IMR-90 (cell line): ENCODE measurements around the gene ZNF185. TPM values are rescaled to one million over a fixed set of nuclear protein-coding genes. Genes with fewer than 3 reads are reported as not detected.
A peak's percentile ranks its signal among the peaks of the same experiment; 100 is the strongest.

ENCODE experiments used
- ATAC-seq: fragments of 200-7000 bp; cut with Tn5 transposase; 2 replicates; pipeline ENCODE4 v1.9.1; 2020; ENCODE audit warnings: low read depth, mild to moderate bottlenecking, moderate library complexity
- BruUV-seq: library from RNA; stranded (reverse); fragments of 400-500 nt; replicated peaks from 2 replicates; lab custom pipeline; 2021; lab: Mats Ljungman, UMichigan
- CTCF ChIA-PET: fragments of 300-600 bp; formaldehyde crosslinking; extraction: SDS; loops from one replicate; lab custom pipeline; 2021; ENCODE audit warnings: antibody characterized with exemption; lab: Yijun Ruan, JAX
- POLR2A ChIA-PET: fragments of 300-600 bp; sonication (Branson Sonifier 250); formaldehyde crosslinking; loops from one replicate; lab custom pipeline; 2022; ENCODE audit warnings: antibody characterized with exemption; ENCODE audit not compliant: unreplicated experiment; lab: Charles Lee
- DNase-seq: peaks from one replicate; pipeline ENCODE4 v3.0.0; 2013
- H2AFZ ChIP-seq: replicated peaks from 2 replicates; pipeline ENCODE3; 2013; ENCODE audit warnings: low read length, mild to moderate bottlenecking; ENCODE audit not compliant: poor library complexity
- H2AK5ac ChIP-seq: 2 replicates; pipeline ENCODE4 v1.6.1; 2013; ENCODE audit warnings: low read depth, low read length, inconsistent platforms
- H2AK9ac ChIP-seq: replicated peaks from 2 replicates; pipeline ENCODE3; 2013; ENCODE audit warnings: mild to moderate bottlenecking, low read depth, low read length, moderate library complexity; ENCODE audit not compliant: poor library complexity
- H2BK120ac ChIP-seq: 2 replicates; pipeline ENCODE4 v1.6.1; 2013; ENCODE audit warnings: low read depth, low read length, inconsistent platforms
- H2BK15ac ChIP-seq: 3 replicates; pipeline ENCODE4 v1.6.1; 2013; ENCODE audit warnings: low read depth, low read length, inconsistent platforms
- H2BK20ac ChIP-seq: 2 replicates; pipeline ENCODE4 v1.6.1; 2013; ENCODE audit warnings: low read depth, mild to moderate bottlenecking, inconsistent platforms, low read length, moderate library complexity
- H2BK5ac ChIP-seq: 2 replicates; pipeline ENCODE4 v1.6.1; 2013; ENCODE audit warnings: mild to moderate bottlenecking, low read depth, low read length, inconsistent platforms; ENCODE audit not compliant: poor library complexity, severe bottlenecking
- H3K14ac ChIP-seq: replicated peaks from 2 replicates; pipeline ENCODE4 v1.6.1; 2013; ENCODE audit warnings: low read depth, low read length, inconsistent platforms
- H3K18ac ChIP-seq: 2 replicates; pipeline ENCODE4 v1.6.1; 2013; ENCODE audit warnings: low read depth, low read length, control low read depth
- H3K23ac ChIP-seq: 2 replicates; pipeline ENCODE4 v1.6.1; 2013; ENCODE audit warnings: low read depth, low read length, inconsistent platforms
- H3K27ac ChIP-seq: 2 replicates; pipeline ENCODE4 v1.5.1; 2013; ENCODE audit warnings: mild to moderate bottlenecking, control low read depth, low read length; ENCODE audit not compliant: insufficient read depth
- H3K27me3 ChIP-seq: 2 replicates; pipeline ENCODE4 v1.6.1; 2013; ENCODE audit warnings: low read length; ENCODE audit not compliant: control insufficient read depth, insufficient read depth
- H3K36me3 ChIP-seq: 2 replicates; pipeline ENCODE4 v1.6.1; 2013; ENCODE audit warnings: low read length, mixed read lengths; ENCODE audit not compliant: control insufficient read depth, insufficient read depth
- H3K4ac ChIP-seq: 2 replicates; pipeline ENCODE4 v1.6.1; 2013; ENCODE audit warnings: low read depth, low read length, inconsistent platforms
- H3K4me1 ChIP-seq: 2 replicates; pipeline ENCODE4 v1.6.1; 2013; ENCODE audit warnings: low read length, mixed read lengths; ENCODE audit not compliant: control insufficient read depth, insufficient read depth
- H3K4me2 ChIP-seq: 2 replicates; pipeline ENCODE4 v1.6.1; 2013; ENCODE audit warnings: low read depth, mild to moderate bottlenecking, control low read depth, low read length, moderate library complexity
- H3K4me3 ChIP-seq: 2 replicates; pipeline ENCODE4 v1.5.1; 2013; ENCODE audit warnings: low read depth, mild to moderate bottlenecking, control low read depth, low read length, moderate library complexity; ENCODE audit not compliant: insufficient read depth
- H3K56ac ChIP-seq: 2 replicates; pipeline ENCODE4 v1.6.1; 2013; ENCODE audit warnings: low read length, inconsistent platforms; ENCODE audit not compliant: insufficient read depth; ENCODE audit errors: extremely low read depth
- H3K79me1 ChIP-seq, 2 experiments: 2 replicates each; pipeline ENCODE4 v1.6.1; 2013; ENCODE audit warnings: low read length in 2 of 2, inconsistent platforms in 1 of 2, low read depth in 1 of 2
- H3K9ac ChIP-seq: 2 replicates; pipeline ENCODE4 v1.6.1; 2013; ENCODE audit warnings: low read depth, low read length, control low read depth
- H3K9me1 ChIP-seq: 2 replicates; pipeline ENCODE4 v1.6.1; 2013; ENCODE audit warnings: low read length, inconsistent platforms; ENCODE audit not compliant: insufficient read depth
- H3K9me3 ChIP-seq: 2 replicates; pipeline ENCODE4 v1.6.1; 2013; ENCODE audit warnings: low read length; ENCODE audit not compliant: control insufficient read depth, insufficient read depth
- H4K20me1 ChIP-seq: 2 replicates; pipeline ENCODE4 v1.6.1; 2013; ENCODE audit warnings: low read length, inconsistent platforms; ENCODE audit not compliant: insufficient read depth
- H4K5ac ChIP-seq: 2 replicates; pipeline ENCODE4 v1.6.1; 2013; ENCODE audit warnings: mild to moderate bottlenecking, low read depth, low read length, control low read depth
- H4K8ac ChIP-seq, 2 experiments: 2 replicates each; pipeline ENCODE4 v1.6.1; 2013; ENCODE audit warnings: low read depth in 2 of 2, low read length in 2 of 2, control low read depth in 1 of 2, inconsistent platforms in 1 of 2
- H4K91ac ChIP-seq: 2 replicates; pipeline ENCODE4 v1.6.1; 2013; ENCODE audit warnings: low read depth, low read length, inconsistent platforms; ENCODE audit not compliant: insufficient read depth
- BHLHE40 ChIP-seq: fragments of 150-350 bp; IDR thresholded peaks from 2 replicates; pipeline ENCODE4 v1.6.1; 2016; ENCODE audit warnings: mild to moderate bottlenecking, low read depth, low read length
- FOS ChIP-seq: fragments of 150-350 bp; IDR thresholded peaks from 2 replicates; pipeline ENCODE4 v1.6.1; 2016; ENCODE audit warnings: low read depth, low read length
- MAFK ChIP-seq: IDR thresholded peaks from 2 replicates; pipeline ENCODE4 v1.6.1; 2012; ENCODE audit warnings: low read depth, low read length, improper control_type of control experiment
- MAZ ChIP-seq: IDR thresholded peaks from 2 replicates; pipeline ENCODE4 v1.6.1; 2012; ENCODE audit warnings: low read depth, mild to moderate bottlenecking, low read length, improper control_type of control experiment, moderate library complexity, borderline replicate concordance
- NFE2L2 ChIP-seq: fragments of 150-350 bp; IDR thresholded peaks from 2 replicates; pipeline ENCODE4 v1.6.1; 2016; ENCODE audit warnings: low read depth, mild to moderate bottlenecking, low read length
- RCOR1 ChIP-seq: IDR thresholded peaks from 2 replicates; pipeline ENCODE4 v1.6.1; 2012; ENCODE audit warnings: mild to moderate bottlenecking, low read length, improper control_type of control experiment; ENCODE audit not compliant: insufficient replicate concordance
- RFX5 ChIP-seq: IDR thresholded peaks from 2 replicates; pipeline ENCODE4 v1.8.0; 2012; ENCODE audit warnings: low read depth, mild to moderate bottlenecking, low read length, moderate library complexity
- SMC3 ChIP-seq: fragments of 150-350 bp; IDR thresholded peaks from 2 replicates; pipeline ENCODE4 v1.6.1; 2016; ENCODE audit warnings: low read depth, mild to moderate bottlenecking, antibody characterized with exemption, low read length, moderate library complexity
- WGBS, 2 experiments: methylation state at CpG; one replicate each; pipeline versions ENCODE4 v1.1.5 to v1.1.7; 2013; ENCODE audit warnings: missing lambda C conversion rate in 2 of 2; ENCODE audit not compliant: insufficient read length in 1 of 2; ENCODE audit errors: extremely low coverage in 2 of 2; 5-methylcytosine and 5-hydroxymethylcytosine counted together
- dilution Hi-C: fragments of 300-500 bp; cut with HindIII; formaldehyde crosslinking; loops from one replicate; pipeline ENCODE4 v1.14.3; 2018; ENCODE audit warnings: low sequenced_read_pairs; ENCODE audit not compliant: unreplicated experiment
- in situ Hi-C: fragments of 300-500 bp; cut with MboI; formaldehyde crosslinking; loops from 3 replicates; pipeline ENCODE4 v1.14.3; 2019; ENCODE audit warnings: low sequenced_read_pairs, inconsistent platforms, mixed read lengths
- intact Hi-C: fragments of 100-400 bp; cut with micrococcal nuclease; formaldehyde crosslinking; loops from 2 replicates; pipeline ENCODE4 v1.10.0; 2022
- polyA plus RNA-seq, 3 experiments: library from polyadenylated mRNA; depleted of rRNA; stranded (reverse); fragments of >200 nt; gene quantifications; 2 replicates each; pipeline ENCODE4 v1.2.3, GENCODE V29; 2012; ENCODE audit warnings: low replicate concordance in 1 of 3
- total RNA-seq: library from RNA; depleted of rRNA; stranded (reverse); fragments of >200 nt; gene quantifications from 2 replicates; pipeline ENCODE4 v1.2.3, GENCODE V29; 2012
- TF ChIP-seq, protein P1 (sequence below): fragments of 150-350 bp; IDR thresholded peaks from 2 replicates; pipeline ENCODE4 v1.6.1; 2017; ENCODE audit warnings: mild to moderate bottlenecking, antibody characterized with exemption, low read length, low read depth
- TF ChIP-seq, protein P2 (sequence below): conservative IDR thresholded peaks from 2 replicates; pipeline ENCODE4 v1.5.1; 2012; ENCODE audit warnings: mild to moderate bottlenecking, low read depth, low read length, improper control_type of control experiment
- TF ChIP-seq, protein P3 (sequence below): fragments of 150-350 bp; IDR thresholded peaks from 2 replicates; pipeline ENCODE4 v1.6.1; 2016; ENCODE audit warnings: low read depth, mild to moderate bottlenecking, low read length, moderate library complexity, borderline replicate concordance

Gene ZNF185
- total and polyA plus RNA-seq, 2 of the 4 experiments (the other 2 are of a cell fraction) = 3.2 to 6.3 TPM

DNA sequence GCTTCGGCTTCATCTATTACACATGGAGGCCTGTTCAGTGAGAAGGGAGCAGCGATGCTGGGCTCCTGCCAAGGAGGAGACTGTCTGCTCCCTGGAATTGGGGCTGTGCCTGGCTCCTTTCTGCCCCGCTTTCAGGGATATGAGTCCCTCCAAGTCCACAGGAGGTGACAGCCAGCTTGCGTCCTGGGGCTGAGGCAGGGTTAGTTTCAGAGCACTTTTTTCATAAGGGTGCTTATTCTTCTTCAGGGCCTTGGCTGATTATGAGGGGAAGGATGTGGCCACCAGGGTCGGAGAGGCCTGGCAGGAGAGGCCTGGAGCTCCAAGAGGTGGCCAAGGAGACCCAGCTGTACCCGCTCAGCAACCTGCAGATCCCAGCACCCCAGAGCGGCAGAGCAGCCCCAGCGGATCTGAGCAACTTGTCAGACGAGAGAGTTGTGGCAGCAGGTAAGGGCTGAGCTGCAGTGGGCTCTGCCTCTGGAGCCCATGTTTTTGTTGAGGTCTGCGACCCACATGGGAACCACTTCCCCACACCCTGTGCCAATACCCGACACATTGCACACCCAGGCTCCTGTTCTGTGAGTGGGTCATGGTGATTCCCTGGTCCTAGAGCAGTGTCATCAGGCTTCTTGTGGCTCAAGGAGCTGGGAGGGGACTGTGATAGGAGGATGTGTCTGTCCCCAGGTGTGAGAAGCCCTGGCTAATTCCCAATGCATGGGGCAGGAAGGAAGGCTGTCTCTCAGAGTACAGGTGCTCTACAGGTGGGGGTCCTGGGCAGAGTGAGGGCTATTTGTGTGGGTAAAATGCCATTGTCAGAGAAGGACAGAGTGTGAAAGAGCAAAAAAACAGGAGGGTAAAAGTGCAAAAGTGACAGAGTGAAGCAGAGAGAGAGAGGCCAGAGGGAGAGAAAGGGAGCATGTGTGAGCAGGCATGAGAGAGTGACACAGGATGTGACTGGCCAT lies 47.4 kb downstream of the ZNF185 start (continued):
- TF ChIP-seq, protein P1, sequence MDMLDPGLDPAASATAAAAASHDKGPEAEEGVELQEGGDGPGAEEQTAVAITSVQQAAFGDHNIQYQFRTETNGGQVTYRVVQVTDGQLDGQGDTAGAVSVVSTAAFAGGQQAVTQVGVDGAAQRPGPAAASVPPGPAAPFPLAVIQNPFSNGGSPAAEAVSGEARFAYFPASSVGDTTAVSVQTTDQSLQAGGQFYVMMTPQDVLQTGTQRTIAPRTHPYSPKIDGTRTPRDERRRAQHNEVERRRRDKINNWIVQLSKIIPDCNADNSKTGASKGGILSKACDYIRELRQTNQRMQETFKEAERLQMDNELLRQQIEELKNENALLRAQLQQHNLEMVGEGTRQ = no peak

DNA sequence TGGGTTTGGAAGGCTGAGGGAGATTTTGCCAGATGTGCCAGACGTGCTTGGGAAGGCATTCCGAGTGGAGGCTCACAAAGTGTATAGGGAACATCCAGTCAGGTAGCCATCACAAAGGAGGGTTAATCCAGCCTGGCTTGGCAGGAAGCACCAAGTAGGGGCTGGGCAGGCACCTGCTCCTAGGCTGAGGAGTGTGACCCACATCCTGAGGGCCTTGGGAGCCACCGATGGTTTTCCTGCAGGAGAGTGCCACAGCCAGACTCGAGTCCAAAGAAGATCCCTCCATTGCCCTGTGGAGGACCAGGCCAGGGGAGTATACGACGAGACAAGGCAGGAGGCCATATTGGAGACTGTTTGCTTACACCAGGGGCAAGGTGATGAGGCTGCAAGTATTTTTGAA lies 48.8 kb downstream of the ZNF185 start:
- CTCF ChIA-PET = interaction anchor here (0.6 kb wide), 1 partner anchor 8 kb away, joined by 3 read pairs; no protein-coding TSS in a partner anchor
- POLR2A ChIA-PET = no interaction called here
- TF ChIP-seq, protein P2, sequence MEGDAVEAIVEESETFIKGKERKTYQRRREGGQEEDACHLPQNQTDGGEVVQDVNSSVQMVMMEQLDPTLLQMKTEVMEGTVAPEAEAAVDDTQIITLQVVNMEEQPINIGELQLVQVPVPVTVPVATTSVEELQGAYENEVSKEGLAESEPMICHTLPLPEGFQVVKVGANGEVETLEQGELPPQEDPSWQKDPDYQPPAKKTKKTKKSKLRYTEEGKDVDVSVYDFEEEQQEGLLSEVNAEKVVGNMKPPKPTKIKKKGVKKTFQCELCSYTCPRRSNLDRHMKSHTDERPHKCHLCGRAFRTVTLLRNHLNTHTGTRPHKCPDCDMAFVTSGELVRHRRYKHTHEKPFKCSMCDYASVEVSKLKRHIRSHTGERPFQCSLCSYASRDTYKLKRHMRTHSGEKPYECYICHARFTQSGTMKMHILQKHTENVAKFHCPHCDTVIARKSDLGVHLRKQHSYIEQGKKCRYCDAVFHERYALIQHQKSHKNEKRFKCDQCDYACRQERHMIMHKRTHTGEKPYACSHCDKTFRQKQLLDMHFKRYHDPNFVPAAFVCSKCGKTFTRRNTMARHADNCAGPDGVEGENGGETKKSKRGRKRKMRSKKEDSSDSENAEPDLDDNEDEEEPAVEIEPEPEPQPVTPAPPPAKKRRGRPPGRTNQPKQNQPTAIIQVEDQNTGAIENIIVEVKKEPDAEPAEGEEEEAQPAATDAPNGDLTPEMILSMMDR = no peak
- no peak for TF ChIP-seq MAFK
- TF ChIP-seq SMC3 = no peak
- TF ChIP-seq NFE2L2 = no peak
- TF ChIP-seq BHLHE40 = no peak
- TF ChIP-seq, protein P3, sequence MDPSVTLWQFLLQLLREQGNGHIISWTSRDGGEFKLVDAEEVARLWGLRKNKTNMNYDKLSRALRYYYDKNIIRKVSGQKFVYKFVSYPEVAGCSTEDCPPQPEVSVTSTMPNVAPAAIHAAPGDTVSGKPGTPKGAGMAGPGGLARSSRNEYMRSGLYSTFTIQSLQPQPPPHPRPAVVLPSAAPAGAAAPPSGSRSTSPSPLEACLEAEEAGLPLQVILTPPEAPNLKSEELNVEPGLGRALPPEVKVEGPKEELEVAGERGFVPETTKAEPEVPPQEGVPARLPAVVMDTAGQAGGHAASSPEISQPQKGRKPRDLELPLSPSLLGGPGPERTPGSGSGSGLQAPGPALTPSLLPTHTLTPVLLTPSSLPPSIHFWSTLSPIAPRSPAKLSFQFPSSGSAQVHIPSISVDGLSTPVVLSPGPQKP = no peak
- TF ChIP-seq RCOR1 = no peak
- no peak for TF ChIP-seq MAZ
- no peak for TF ChIP-seq FOS
- no peak for TF ChIP-seq RFX5

More for the DNA sequence above, 48.8 kb downstream of the ZNF185 start:
- intact Hi-C loops = no loop called here
- in situ Hi-C loops = no loop called here
- H3K9me3 ChIP-seq = no peaks in the 10 kb centered on the region
- ATAC-seq (no peak), DNase-seq (no peak)
- 75% methylated on average over 4 of the region's 6 CpGs; no CpG with 5 or more reads in 1 of the 2 experiments for WGBS, 2 experiments
- H2BK120ac ChIP-seq = no peak overlapping the region
- H3K9me1 ChIP-seq = no peaks in the 10 kb centered on the region
- H2AK9ac ChIP-seq = peak overlapping the region; percentile 11
- no peak overlapping the region for H2AFZ ChIP-seq
- no peak overlapping the region for H3K14ac ChIP-seq
- H3K56ac ChIP-seq = no peak overlapping the region
- H4K20me1 ChIP-seq = no peaks in the 10 kb centered on the region
- H2AK5ac ChIP-seq = no peak overlapping the region
- dilution Hi-C loops = no loop called here
- H4K8ac ChIP-seq = no peak overlapping the region
- H4K5ac ChIP-seq = no peak overlapping the region
- no TSS peak for BruUV-seq
- no peak overlapping the region for H3K4me3 ChIP-seq
- H3K4me1 ChIP-seq = peaks cover 2% of the 10 kb centered on the region; the same call in 1 of the 2 replicates
- no peak overlapping the region for H2BK20ac ChIP-seq
- H2BK15ac ChIP-seq = no peak overlapping the region
- no peak overlapping the region for H3K23ac ChIP-seq
- H3K27me3 ChIP-seq = peaks cover 1% of the 10 kb centered on the region; the same call in 1 of the 2 replicates
- H3K36me3 ChIP-seq = no peaks in the 10 kb centered on the region
- H3K4me2 ChIP-seq = no peak overlapping the region
- no peak overlapping the region for H3K4ac ChIP-seq
- H3K27ac ChIP-seq = no peak overlapping the region
- H4K91ac ChIP-seq = no peak overlapping the region
- no peak overlapping the region for H3K9ac ChIP-seq
- H3K79me1 ChIP-seq = no peaks in the 10 kb centered on the region; a peak in 1 of 4 replicates
- H2BK5ac ChIP-seq = no peak overlapping the region
- H3K18ac ChIP-seq = no peak overlapping the region
